Measurements from ENCODE around the gene KLHL20.

GRCh38 chr1:173742203-173742886 is 27.6 kb downstream of the KLHL20 start:
- TF ChIP-seq CTCF (IDR thresholded peaks at IDR 0.05) (no peak), POLR2A (IDR thresholded peaks at IDR 0.05) (no peak)
